ENCODE results near the gene SNAP47.

The SNAP47 gene

GRCh38 chr1:227732586-227733308 lies 2.5 kb upstream of the SNAP47 start:
- no peak for DNase-seq (ENCODE audit: low spot score)

- no peak for DNase-seq (ENCODE audit: low spot score)
Measured at GRCh38 chr1:227733309-227733705, 1.9 kb upstream of the SNAP47 start.

GRCh38 chr1:227733751-227734545 lies 1.3 kb upstream of the SNAP47 start:
- no peak for DNase-seq (ENCODE audit: low spot score)

GRCh38 chr1:227734546-227734855 lies 734 bp upstream of the SNAP47 start:
- no peak for DNase-seq (ENCODE audit: low spot score)

GRCh38 chr1:227735539-227736285 lies 477 bp downstream of the SNAP47 start:
- no peak for DNase-seq (ENCODE audit: low spot score)

- DNase-seq (ENCODE audit: low spot score), result no peak
Measured at GRCh38 chr1:227736814-227737432, 1.7 kb downstream of the SNAP47 start.

GRCh38 chr1:227738820-227739219 lies 3.6 kb downstream of the SNAP47 start:
- no peak for DNase-seq (ENCODE audit: low spot score)

GRCh38 chr1:227739636-227740035 lies 4.4 kb downstream of the SNAP47 start:
- DNase-seq (ENCODE audit: low spot score), result no peak

- DNase-seq (ENCODE audit: low spot score), result no peak
Measured at GRCh38 chr1:227740401-227740960, 5.2 kb downstream of the SNAP47 start.

- DNase-seq (ENCODE audit: low spot score), result no peak
Measured at GRCh38 chr1:227741166-227741870, 6.1 kb downstream of the SNAP47 start.

- DNase-seq (ENCODE audit: low spot score), result peak; percentile 17
Measured at GRCh38 chr1:227742738-227743715, 7.8 kb downstream of the SNAP47 start.

- DNase-seq (ENCODE audit: low spot score), result no peak
Measured at GRCh38 chr1:227744668-227745067, 9.4 kb downstream of the SNAP47 start.

GRCh38 chr1:227745568-227746265 lies 10.5 kb downstream of the SNAP47 start:
- DNase-seq (ENCODE audit: low spot score), result no peak

- no peak for DNase-seq (ENCODE audit: low spot score)
Measured at GRCh38 chr1:227746676-227747075, 11.4 kb downstream of the SNAP47 start.

- no peak for DNase-seq (ENCODE audit: low spot score)
Measured at GRCh38 chr1:227747382-227747781, 12.1 kb downstream of the SNAP47 start.

GRCh38 chr1:227747948-227748495 lies 12.8 kb downstream of the SNAP47 start:
- DNase-seq (ENCODE audit: low spot score), result no peak

GRCh38 chr1:227748496-227749182 lies 13.4 kb downstream of the SNAP47 start:
- no peak for DNase-seq (ENCODE audit: low spot score)

- no peak for DNase-seq (ENCODE audit: low spot score)
Measured at GRCh38 chr1:227749225-227749624, 14.0 kb downstream of the SNAP47 start.
